IMR-90 (cell line): ENCODE results near the gene HOMER3. TPM values are rescaled to one million over a fixed set of nuclear protein-coding genes. Genes with fewer than 3 reads are reported as not detected.

ENCODE experiments used
- ATAC-seq: fragments of 200-7000 bp; cut with Tn5 transposase; 2 replicates; pipeline ENCODE4 v1.9.1; 2020; ENCODE audit warnings: low read depth, mild to moderate bottlenecking, moderate library complexity
- BruUV-seq: library from RNA; stranded (reverse); fragments of 400-500 nt; replicated peaks from 2 replicates; lab custom pipeline; 2021; lab: Mats Ljungman, UMichigan
- CTCF ChIA-PET: fragments of 300-600 bp; formaldehyde crosslinking; extraction: SDS; loops from one replicate; lab custom pipeline; 2021; ENCODE audit warnings: antibody characterized with exemption; lab: Yijun Ruan, JAX
- POLR2A ChIA-PET: fragments of 300-600 bp; sonication (Branson Sonifier 250); formaldehyde crosslinking; loops from one replicate; lab custom pipeline; 2022; ENCODE audit warnings: antibody characterized with exemption; ENCODE audit not compliant: unreplicated experiment; lab: Charles Lee
- DNase-seq: peaks from one replicate; pipeline ENCODE4 v3.0.0; 2013
- H2AFZ ChIP-seq: replicated peaks from 2 replicates; pipeline ENCODE3; 2013; ENCODE audit warnings: low read length, mild to moderate bottlenecking; ENCODE audit not compliant: poor library complexity
- H2AK5ac ChIP-seq: 2 replicates; pipeline ENCODE4 v1.6.1; 2013; ENCODE audit warnings: low read depth, low read length, inconsistent platforms
- H2AK9ac ChIP-seq: replicated peaks from 2 replicates; pipeline ENCODE3; 2013; ENCODE audit warnings: mild to moderate bottlenecking, low read depth, low read length, moderate library complexity; ENCODE audit not compliant: poor library complexity
- H2BK120ac ChIP-seq: 2 replicates; pipeline ENCODE4 v1.6.1; 2013; ENCODE audit warnings: low read depth, low read length, inconsistent platforms
- H2BK15ac ChIP-seq: 3 replicates; pipeline ENCODE4 v1.6.1; 2013; ENCODE audit warnings: low read depth, low read length, inconsistent platforms
- H2BK20ac ChIP-seq: 2 replicates; pipeline ENCODE4 v1.6.1; 2013; ENCODE audit warnings: low read depth, mild to moderate bottlenecking, inconsistent platforms, low read length, moderate library complexity
- H2BK5ac ChIP-seq: 2 replicates; pipeline ENCODE4 v1.6.1; 2013; ENCODE audit warnings: mild to moderate bottlenecking, low read depth, low read length, inconsistent platforms; ENCODE audit not compliant: poor library complexity, severe bottlenecking
- H3K14ac ChIP-seq: replicated peaks from 2 replicates; pipeline ENCODE4 v1.6.1; 2013; ENCODE audit warnings: low read depth, low read length, inconsistent platforms
- H3K18ac ChIP-seq: 2 replicates; pipeline ENCODE4 v1.6.1; 2013; ENCODE audit warnings: low read depth, low read length, control low read depth
- H3K23ac ChIP-seq: 2 replicates; pipeline ENCODE4 v1.6.1; 2013; ENCODE audit warnings: low read depth, low read length, inconsistent platforms
- H3K27ac ChIP-seq: 2 replicates; pipeline ENCODE4 v1.5.1; 2013; ENCODE audit warnings: mild to moderate bottlenecking, control low read depth, low read length; ENCODE audit not compliant: insufficient read depth
- H3K27me3 ChIP-seq: 2 replicates; pipeline ENCODE4 v1.6.1; 2013; ENCODE audit warnings: low read length; ENCODE audit not compliant: control insufficient read depth, insufficient read depth
- H3K36me3 ChIP-seq: 2 replicates; pipeline ENCODE4 v1.6.1; 2013; ENCODE audit warnings: low read length, mixed read lengths; ENCODE audit not compliant: control insufficient read depth, insufficient read depth
- H3K4ac ChIP-seq: 2 replicates; pipeline ENCODE4 v1.6.1; 2013; ENCODE audit warnings: low read depth, low read length, inconsistent platforms
- H3K4me1 ChIP-seq: 2 replicates; pipeline ENCODE4 v1.6.1; 2013; ENCODE audit warnings: low read length, mixed read lengths; ENCODE audit not compliant: control insufficient read depth, insufficient read depth
- H3K4me2 ChIP-seq: 2 replicates; pipeline ENCODE4 v1.6.1; 2013; ENCODE audit warnings: low read depth, mild to moderate bottlenecking, control low read depth, low read length, moderate library complexity
- H3K4me3 ChIP-seq: 2 replicates; pipeline ENCODE4 v1.5.1; 2013; ENCODE audit warnings: low read depth, mild to moderate bottlenecking, control low read depth, low read length, moderate library complexity; ENCODE audit not compliant: insufficient read depth
- H3K56ac ChIP-seq: 2 replicates; pipeline ENCODE4 v1.6.1; 2013; ENCODE audit warnings: low read length, inconsistent platforms; ENCODE audit not compliant: insufficient read depth; ENCODE audit errors: extremely low read depth
- H3K79me1 ChIP-seq, 2 experiments: 2 replicates each; pipeline ENCODE4 v1.6.1; 2013; ENCODE audit warnings: low read length in 2 of 2, inconsistent platforms in 1 of 2, low read depth in 1 of 2
- H3K9ac ChIP-seq: 2 replicates; pipeline ENCODE4 v1.6.1; 2013; ENCODE audit warnings: low read depth, low read length, control low read depth
- H3K9me1 ChIP-seq: 2 replicates; pipeline ENCODE4 v1.6.1; 2013; ENCODE audit warnings: low read length, inconsistent platforms; ENCODE audit not compliant: insufficient read depth
- H3K9me3 ChIP-seq: 2 replicates; pipeline ENCODE4 v1.6.1; 2013; ENCODE audit warnings: low read length; ENCODE audit not compliant: control insufficient read depth, insufficient read depth
- H4K20me1 ChIP-seq: 2 replicates; pipeline ENCODE4 v1.6.1; 2013; ENCODE audit warnings: low read length, inconsistent platforms; ENCODE audit not compliant: insufficient read depth
- H4K5ac ChIP-seq: 2 replicates; pipeline ENCODE4 v1.6.1; 2013; ENCODE audit warnings: mild to moderate bottlenecking, low read depth, low read length, control low read depth
- H4K8ac ChIP-seq, 2 experiments: 2 replicates each; pipeline ENCODE4 v1.6.1; 2013; ENCODE audit warnings: low read depth in 2 of 2, low read length in 2 of 2, control low read depth in 1 of 2, inconsistent platforms in 1 of 2
- H4K91ac ChIP-seq: 2 replicates; pipeline ENCODE4 v1.6.1; 2013; ENCODE audit warnings: low read depth, low read length, inconsistent platforms; ENCODE audit not compliant: insufficient read depth
- BHLHE40 ChIP-seq: fragments of 150-350 bp; IDR thresholded peaks from 2 replicates; pipeline ENCODE4 v1.6.1; 2016; ENCODE audit warnings: mild to moderate bottlenecking, low read depth, low read length
- CEBPB ChIP-seq: IDR thresholded peaks from 2 replicates; pipeline ENCODE4 v1.6.1; 2012; ENCODE audit warnings: low read depth, low read length, improper control_type of control experiment
- CHD1 ChIP-seq: IDR thresholded peaks from 2 replicates; pipeline ENCODE4 v1.6.1; 2012; ENCODE audit warnings: low read depth, low read length, improper control_type of control experiment
- CTCF ChIP-seq: conservative IDR thresholded peaks from 2 replicates; pipeline ENCODE4 v1.5.1; 2012; ENCODE audit warnings: mild to moderate bottlenecking, low read depth, low read length, improper control_type of control experiment
- ELK1 ChIP-seq: fragments of 150-350 bp; IDR thresholded peaks from 2 replicates; pipeline ENCODE4 v1.6.1; 2016; ENCODE audit warnings: low read depth, mild to moderate bottlenecking, low read length, moderate library complexity, borderline replicate concordance
- FOS ChIP-seq: fragments of 150-350 bp; IDR thresholded peaks from 2 replicates; pipeline ENCODE4 v1.6.1; 2016; ENCODE audit warnings: low read depth, low read length
- MAFK ChIP-seq: IDR thresholded peaks from 2 replicates; pipeline ENCODE4 v1.6.1; 2012; ENCODE audit warnings: low read depth, low read length, improper control_type of control experiment
- MAZ ChIP-seq: IDR thresholded peaks from 2 replicates; pipeline ENCODE4 v1.6.1; 2012; ENCODE audit warnings: low read depth, mild to moderate bottlenecking, low read length, improper control_type of control experiment, moderate library complexity, borderline replicate concordance
- MXI1 ChIP-seq: IDR thresholded peaks from 2 replicates; pipeline ENCODE4 v1.6.1; 2012; ENCODE audit warnings: low read depth, mild to moderate bottlenecking, low read length, moderate library complexity, borderline replicate concordance
- POLR2A ChIP-seq: IDR thresholded peaks from 2 replicates; pipeline ENCODE4 v1.6.1; 2012; ENCODE audit warnings: mild to moderate bottlenecking, low read depth, low read length
- RAD21 ChIP-seq: IDR thresholded peaks from 2 replicates; pipeline ENCODE4 v1.6.1; 2012; ENCODE audit warnings: low read length, improper control_type of control experiment
- RCOR1 ChIP-seq: IDR thresholded peaks from 2 replicates; pipeline ENCODE4 v1.6.1; 2012; ENCODE audit warnings: mild to moderate bottlenecking, low read length, improper control_type of control experiment; ENCODE audit not compliant: insufficient replicate concordance
- RFX5 ChIP-seq: IDR thresholded peaks from 2 replicates; pipeline ENCODE4 v1.8.0; 2012; ENCODE audit warnings: low read depth, mild to moderate bottlenecking, low read length, moderate library complexity
- SMC3 ChIP-seq: fragments of 150-350 bp; IDR thresholded peaks from 2 replicates; pipeline ENCODE4 v1.6.1; 2016; ENCODE audit warnings: low read depth, mild to moderate bottlenecking, antibody characterized with exemption, low read length, moderate library complexity
- USF2 ChIP-seq: fragments of 150-350 bp; IDR thresholded peaks from 2 replicates; pipeline ENCODE4 v1.6.1; 2017; ENCODE audit warnings: mild to moderate bottlenecking, antibody characterized with exemption, low read length, low read depth
- WGBS, 2 experiments: methylation state at CpG; one replicate each; pipeline versions ENCODE4 v1.1.5 to v1.1.7; 2013; ENCODE audit warnings: missing lambda C conversion rate in 2 of 2; ENCODE audit not compliant: insufficient read length in 1 of 2; ENCODE audit errors: extremely low coverage in 2 of 2; 5-methylcytosine and 5-hydroxymethylcytosine counted together
- dilution Hi-C: fragments of 300-500 bp; cut with HindIII; formaldehyde crosslinking; loops from one replicate; pipeline ENCODE4 v1.14.3; 2018; ENCODE audit warnings: low sequenced_read_pairs; ENCODE audit not compliant: unreplicated experiment
- in situ Hi-C: fragments of 300-500 bp; cut with MboI; formaldehyde crosslinking; loops from 3 replicates; pipeline ENCODE4 v1.14.3; 2019; ENCODE audit warnings: low sequenced_read_pairs, inconsistent platforms, mixed read lengths
- intact Hi-C: fragments of 100-400 bp; cut with micrococcal nuclease; formaldehyde crosslinking; loops from 2 replicates; pipeline ENCODE4 v1.10.0; 2022
- polyA plus RNA-seq, 3 experiments: library from polyadenylated mRNA; depleted of rRNA; stranded (reverse); fragments of >200 nt; gene quantifications; 2 replicates each; pipeline ENCODE4 v1.2.3, GENCODE V29; 2012; ENCODE audit warnings: low replicate concordance in 1 of 3
- total RNA-seq: library from RNA; depleted of rRNA; stranded (reverse); fragments of >200 nt; gene quantifications from 2 replicates; pipeline ENCODE4 v1.2.3, GENCODE V29; 2012

HOMER3 gene
- total and polyA plus RNA-seq, 2 of the 4 experiments (the other 2 are of a cell fraction): 53.4 to 77.0 TPM

GRCh38 chr19:18948075-18948975 lies 7.3 kb upstream of the HOMER3 start:
- no peak overlapping the region for H4K91ac ChIP-seq
- no peak overlapping the region for H3K56ac ChIP-seq
- no peaks in the 10 kb centered on the region for H4K20me1 ChIP-seq
- H3K9ac ChIP-seq: no peak overlapping the region
- no peak overlapping the region for H3K27ac ChIP-seq
- no peak overlapping the region for H4K5ac ChIP-seq
- no peak overlapping the region for H2BK120ac ChIP-seq
- H2BK15ac ChIP-seq: no peak overlapping the region
- POLR2A ChIA-PET: no interaction called here
- no peaks in the 10 kb centered on the region for H3K27me3 ChIP-seq
- H2AK5ac ChIP-seq: no peak overlapping the region
- dilution Hi-C loops: no loop called here
- WGBS, 2 experiments: 69% methylated on average over 8 of the region's 15 CpGs; no CpG with 5 or more reads in 1 of the 2 experiments
- ATAC-seq: no peak
- no peak for DNase-seq
- no peak overlapping the region for H3K4me2 ChIP-seq
- no peak overlapping the region for H3K23ac ChIP-seq
- H3K79me1 ChIP-seq: peaks cover 0 to 4% of the 10 kb centered on the region in 2 experiments; a peak in 1 of 4 replicates
- no TSS peak for BruUV-seq
- H3K9me1 ChIP-seq: no peaks in the 10 kb centered on the region
- no peak overlapping the region for H3K4me3 ChIP-seq
- H4K8ac ChIP-seq: no peak overlapping the region
- H2BK5ac ChIP-seq: no peak overlapping the region
- H3K4me1 ChIP-seq: no peaks in the 10 kb centered on the region
- peaks cover 6% of the 10 kb centered on the region; the same call in 1 of the 2 replicates for H3K36me3 ChIP-seq
- H3K4ac ChIP-seq: no peak overlapping the region
- no peak overlapping the region for H2AFZ ChIP-seq
- H3K18ac ChIP-seq: no peak overlapping the region
- CTCF ChIA-PET: no interaction called here
- no peak overlapping the region for H3K14ac ChIP-seq
- H2AK9ac ChIP-seq: no peak overlapping the region
- H2BK20ac ChIP-seq: no peak overlapping the region
- intact Hi-C loops: no loop called here
- no peaks in the 10 kb centered on the region for H3K9me3 ChIP-seq
- in situ Hi-C loops: no loop called here
- no peak for TF ChIP-seq CHD1
- no peak for TF ChIP-seq POLR2A
- TF ChIP-seq RFX5: no peak
- no peak for TF ChIP-seq MAZ
- no peak for TF ChIP-seq FOS
- no peak for TF ChIP-seq MXI1
- TF ChIP-seq CEBPB: no peak
- TF ChIP-seq RAD21: no peak
- TF ChIP-seq CTCF: no peak
- TF ChIP-seq MAFK: no peak
- TF ChIP-seq BHLHE40: no peak
- no peak for TF ChIP-seq ELK1
- TF ChIP-seq USF2: no peak
- no peak for TF ChIP-seq SMC3
- no peak for TF ChIP-seq RCOR1
